Ishikawa (cell line): Measurements from ENCODE around the gene IPCEF1.

Experiments
- CREB1 ChIP-seq: IDR thresholded peaks from 2 replicates; pipeline ENCODE4 v1.6.1; 2012; ENCODE audit warnings: low read depth
- EGR1 ChIP-seq: IDR thresholded peaks from 2 replicates; pipeline ENCODE4 v1.6.1; 2012
- EP300 ChIP-seq: IDR thresholded peaks from 2 replicates; pipeline ENCODE4 v1.6.1; 2012; ENCODE audit warnings: borderline replicate concordance
- FOXM1 ChIP-seq: IDR thresholded peaks from 2 replicates; pipeline ENCODE4 v1.6.1; 2012; ENCODE audit warnings: low read depth, borderline replicate concordance
- NFIC ChIP-seq: IDR thresholded peaks from 2 replicates; pipeline ENCODE4 v1.6.1; 2012
- RAD21 ChIP-seq: IDR thresholded peaks from 2 replicates; pipeline ENCODE4 v1.6.1; 2012; ENCODE audit warnings: low read depth
- TAF1 ChIP-seq: IDR thresholded peaks from 2 replicates; pipeline ENCODE4 v1.6.1; 2012; ENCODE audit warnings: low read depth, mild to moderate bottlenecking
- TCF12 ChIP-seq: IDR thresholded peaks from 2 replicates; pipeline ENCODE4 v1.6.1; 2012; ENCODE audit warnings: low read depth
- YY1 ChIP-seq: IDR thresholded peaks from 2 replicates; pipeline ENCODE4 v1.6.1; 2012; ENCODE audit warnings: low read depth
- ZBTB7A ChIP-seq: IDR thresholded peaks from 2 replicates; pipeline ENCODE4 v1.6.1; 2012; ENCODE audit warnings: low read depth
- TF ChIP-seq, protein P1 (sequence below): IDR thresholded peaks from 2 replicates; pipeline ENCODE4 v1.6.1; 2012; ENCODE audit warnings: low read depth, mild to moderate bottlenecking
- TF ChIP-seq, protein P2 (sequence below): IDR thresholded peaks from 2 replicates; pipeline ENCODE4 v1.6.1; 2012

GRCh38 chr6:154230393-154230792 is 126.2 kb downstream of the IPCEF1 start:
- no peak for TF ChIP-seq TAF1
- no peak for TF ChIP-seq RAD21
- TF ChIP-seq, protein P1, sequence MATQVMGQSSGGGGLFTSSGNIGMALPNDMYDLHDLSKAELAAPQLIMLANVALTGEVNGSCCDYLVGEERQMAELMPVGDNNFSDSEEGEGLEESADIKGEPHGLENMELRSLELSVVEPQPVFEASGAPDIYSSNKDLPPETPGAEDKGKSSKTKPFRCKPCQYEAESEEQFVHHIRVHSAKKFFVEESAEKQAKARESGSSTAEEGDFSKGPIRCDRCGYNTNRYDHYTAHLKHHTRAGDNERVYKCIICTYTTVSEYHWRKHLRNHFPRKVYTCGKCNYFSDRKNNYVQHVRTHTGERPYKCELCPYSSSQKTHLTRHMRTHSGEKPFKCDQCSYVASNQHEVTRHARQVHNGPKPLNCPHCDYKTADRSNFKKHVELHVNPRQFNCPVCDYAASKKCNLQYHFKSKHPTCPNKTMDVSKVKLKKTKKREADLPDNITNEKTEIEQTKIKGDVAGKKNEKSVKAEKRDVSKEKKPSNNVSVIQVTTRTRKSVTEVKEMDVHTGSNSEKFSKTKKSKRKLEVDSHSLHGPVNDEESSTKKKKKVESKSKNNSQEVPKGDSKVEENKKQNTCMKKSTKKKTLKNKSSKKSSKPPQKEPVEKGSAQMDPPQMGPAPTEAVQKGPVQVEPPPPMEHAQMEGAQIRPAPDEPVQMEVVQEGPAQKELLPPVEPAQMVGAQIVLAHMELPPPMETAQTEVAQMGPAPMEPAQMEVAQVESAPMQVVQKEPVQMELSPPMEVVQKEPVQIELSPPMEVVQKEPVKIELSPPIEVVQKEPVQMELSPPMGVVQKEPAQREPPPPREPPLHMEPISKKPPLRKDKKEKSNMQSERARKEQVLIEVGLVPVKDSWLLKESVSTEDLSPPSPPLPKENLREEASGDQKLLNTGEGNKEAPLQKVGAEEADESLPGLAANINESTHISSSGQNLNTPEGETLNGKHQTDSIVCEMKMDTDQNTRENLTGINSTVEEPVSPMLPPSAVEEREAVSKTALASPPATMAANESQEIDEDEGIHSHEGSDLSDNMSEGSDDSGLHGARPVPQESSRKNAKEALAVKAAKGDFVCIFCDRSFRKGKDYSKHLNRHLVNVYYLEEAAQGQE = no peak
- TF ChIP-seq TCF12 = no peak
- TF ChIP-seq NFIC = no peak
- TF ChIP-seq, protein P2, sequence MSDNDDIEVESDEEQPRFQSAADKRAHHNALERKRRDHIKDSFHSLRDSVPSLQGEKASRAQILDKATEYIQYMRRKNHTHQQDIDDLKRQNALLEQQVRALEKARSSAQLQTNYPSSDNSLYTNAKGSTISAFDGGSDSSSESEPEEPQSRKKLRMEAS = no peak
- TF ChIP-seq YY1 = no peak
- TF ChIP-seq ZBTB7A = no peak
- TF ChIP-seq EP300 = no peak
- no peak for TF ChIP-seq FOXM1
- no peak for TF ChIP-seq EGR1
- TF ChIP-seq CREB1 = no peak
